C4-2B (cell line): ENCODE measurements around the gene SMARCA5.

Source experiments
- H3K27ac ChIP-seq: fragments of 450-650 bp; 2 replicates; pipeline ENCODE4 v1.5.1; 2017
- ZFX ChIP-seq: fragments of 450-650 bp; IDR thresholded peaks from 2 replicates; pipeline ENCODE4 v1.6.1; 2017
- TF ChIP-seq, protein P1 (sequence below): fragments of 450-650 bp; conservative IDR thresholded peaks from 2 replicates; pipeline ENCODE4 v1.5.1; 2017; ENCODE audit warnings: mild to moderate bottlenecking

The SMARCA5 gene

DNA sequence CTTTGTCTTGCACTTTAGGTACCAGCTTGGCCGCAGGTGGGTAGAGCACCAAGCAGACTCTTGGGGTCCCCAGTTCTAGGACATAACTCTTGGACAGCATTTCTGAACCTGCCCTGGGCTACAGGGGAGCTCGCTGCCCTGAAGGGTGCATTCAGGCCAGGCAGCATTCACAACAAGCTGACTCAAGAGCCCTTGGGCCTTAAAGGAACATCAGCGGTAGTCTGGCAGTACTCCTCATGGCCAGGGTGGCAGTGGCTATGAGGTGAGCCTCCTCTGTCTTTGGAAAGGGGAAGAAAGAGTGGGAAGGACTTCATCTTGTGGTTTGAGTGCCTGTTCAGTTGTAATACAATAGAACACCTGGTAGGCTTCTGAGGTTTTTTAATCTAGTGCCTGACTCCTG lies 24.8 kb upstream of the SMARCA5 start:
- H3K27ac ChIP-seq = no peak overlapping the region
- TF ChIP-seq ZFX = no peak
- TF ChIP-seq, protein P1, sequence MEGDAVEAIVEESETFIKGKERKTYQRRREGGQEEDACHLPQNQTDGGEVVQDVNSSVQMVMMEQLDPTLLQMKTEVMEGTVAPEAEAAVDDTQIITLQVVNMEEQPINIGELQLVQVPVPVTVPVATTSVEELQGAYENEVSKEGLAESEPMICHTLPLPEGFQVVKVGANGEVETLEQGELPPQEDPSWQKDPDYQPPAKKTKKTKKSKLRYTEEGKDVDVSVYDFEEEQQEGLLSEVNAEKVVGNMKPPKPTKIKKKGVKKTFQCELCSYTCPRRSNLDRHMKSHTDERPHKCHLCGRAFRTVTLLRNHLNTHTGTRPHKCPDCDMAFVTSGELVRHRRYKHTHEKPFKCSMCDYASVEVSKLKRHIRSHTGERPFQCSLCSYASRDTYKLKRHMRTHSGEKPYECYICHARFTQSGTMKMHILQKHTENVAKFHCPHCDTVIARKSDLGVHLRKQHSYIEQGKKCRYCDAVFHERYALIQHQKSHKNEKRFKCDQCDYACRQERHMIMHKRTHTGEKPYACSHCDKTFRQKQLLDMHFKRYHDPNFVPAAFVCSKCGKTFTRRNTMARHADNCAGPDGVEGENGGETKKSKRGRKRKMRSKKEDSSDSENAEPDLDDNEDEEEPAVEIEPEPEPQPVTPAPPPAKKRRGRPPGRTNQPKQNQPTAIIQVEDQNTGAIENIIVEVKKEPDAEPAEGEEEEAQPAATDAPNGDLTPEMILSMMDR = no peak

DNA sequence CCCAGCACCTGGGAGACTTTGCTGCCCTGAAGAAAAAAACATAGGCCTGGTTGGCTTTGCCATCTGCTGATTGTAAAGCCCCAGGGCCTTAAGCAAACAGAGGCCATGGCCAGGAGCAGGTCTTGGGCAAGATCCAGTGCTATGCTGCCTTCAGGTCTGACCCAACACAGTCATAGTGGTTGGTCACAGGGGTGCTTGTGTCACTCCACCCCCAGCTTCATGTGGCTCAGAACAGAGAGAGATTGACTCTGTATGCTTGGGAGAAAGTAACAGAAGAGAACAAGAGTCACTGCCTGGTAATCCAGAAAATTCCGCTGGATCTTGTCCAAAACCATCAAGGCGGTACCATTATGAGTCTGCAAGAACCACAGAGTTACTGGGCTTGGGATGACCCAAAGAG lies 24.4 kb upstream of the SMARCA5 start:
- H3K27ac ChIP-seq = no peak overlapping the region
- TF ChIP-seq, protein P1 = no peak
- TF ChIP-seq ZFX = no peak

DNA sequence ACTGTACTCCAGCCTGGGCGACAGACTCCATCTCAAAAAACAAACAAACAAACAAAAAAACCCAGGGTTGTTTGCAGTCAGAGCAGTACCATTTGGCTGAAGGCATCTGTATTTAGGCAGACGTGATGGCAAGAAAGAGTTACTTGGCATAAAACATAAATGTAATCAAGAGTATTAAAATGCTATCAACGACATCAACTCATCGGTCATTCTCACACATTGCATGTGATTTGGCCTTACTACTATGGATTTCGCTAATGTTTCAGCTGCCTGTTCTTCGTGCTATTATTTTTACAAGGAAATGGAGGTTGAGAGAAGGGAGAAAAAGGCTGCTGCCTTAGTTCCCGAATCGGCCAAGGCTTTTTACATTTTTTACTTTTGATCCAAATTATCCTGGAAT lies 15.5 kb upstream of the SMARCA5 start:
- H3K27ac ChIP-seq = no peak overlapping the region
- TF ChIP-seq, protein P1 = no peak
- no peak for TF ChIP-seq ZFX

DNA sequence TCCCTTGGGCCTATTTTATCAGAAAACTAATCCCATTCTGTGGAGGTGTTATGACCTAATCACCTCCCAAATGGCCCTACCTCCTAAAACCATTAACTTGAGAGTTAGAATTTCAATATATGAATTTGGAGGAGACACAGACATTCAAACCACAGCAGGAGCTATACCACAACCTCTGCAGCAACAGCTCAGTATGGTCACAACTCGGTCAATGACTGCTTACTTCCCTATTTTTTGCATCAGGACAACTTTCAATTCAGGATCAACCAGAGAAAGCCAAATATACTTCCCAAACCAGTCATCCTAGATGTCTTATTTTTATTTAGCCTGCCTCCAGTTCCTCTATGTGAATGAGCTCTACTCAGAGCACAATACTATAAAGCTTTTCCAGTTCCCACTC lies 11.3 kb upstream of the SMARCA5 start:
- no peak overlapping the region for H3K27ac ChIP-seq
- no peak for TF ChIP-seq ZFX
- TF ChIP-seq, protein P1 = no peak

DNA sequence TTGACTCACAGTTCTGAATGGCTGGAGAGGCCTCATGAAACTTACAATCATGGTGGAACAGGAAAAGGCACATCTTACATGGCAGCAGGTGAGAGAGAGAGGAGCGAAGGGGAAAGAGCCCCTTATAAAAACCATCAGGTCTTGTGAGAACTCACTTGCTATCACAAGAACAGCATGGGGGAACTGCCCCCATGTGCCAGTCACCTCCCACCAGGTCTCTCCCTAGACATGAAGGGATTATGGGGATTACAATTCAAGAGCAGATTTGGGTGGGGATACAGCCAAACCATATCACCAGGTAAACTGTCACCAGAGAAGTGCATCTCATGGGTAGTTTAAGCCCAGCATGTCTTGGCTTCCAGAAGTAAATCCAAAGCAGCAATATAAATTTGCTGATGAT lies 7.5 kb upstream of the SMARCA5 start:
- no peak overlapping the region for H3K27ac ChIP-seq
- TF ChIP-seq ZFX = no peak
- TF ChIP-seq, protein P1 = no peak

DNA sequence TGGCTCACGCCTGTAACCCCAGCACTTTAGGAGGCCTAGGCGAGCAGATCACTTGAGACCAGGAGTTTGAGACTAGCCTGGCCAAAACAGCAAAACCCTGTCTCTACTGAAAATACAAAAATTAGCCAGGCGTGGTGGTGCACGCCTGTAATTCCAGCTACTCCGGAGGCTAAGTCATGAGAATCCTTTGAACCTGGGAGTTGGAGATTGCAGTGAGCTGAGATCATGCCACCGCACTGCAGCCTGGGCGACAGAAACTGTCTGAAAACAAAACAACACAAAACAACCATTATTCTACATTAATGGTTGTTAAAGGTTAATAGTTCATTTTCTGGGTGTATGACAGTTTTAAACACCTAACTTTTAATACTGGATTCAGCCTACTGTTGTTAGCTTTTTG lies 1.6 kb upstream of the SMARCA5 start:
- TF ChIP-seq ZFX = no peak
- TF ChIP-seq, protein P1 = no peak
- H3K27ac ChIP-seq = no peak overlapping the region

DNA sequence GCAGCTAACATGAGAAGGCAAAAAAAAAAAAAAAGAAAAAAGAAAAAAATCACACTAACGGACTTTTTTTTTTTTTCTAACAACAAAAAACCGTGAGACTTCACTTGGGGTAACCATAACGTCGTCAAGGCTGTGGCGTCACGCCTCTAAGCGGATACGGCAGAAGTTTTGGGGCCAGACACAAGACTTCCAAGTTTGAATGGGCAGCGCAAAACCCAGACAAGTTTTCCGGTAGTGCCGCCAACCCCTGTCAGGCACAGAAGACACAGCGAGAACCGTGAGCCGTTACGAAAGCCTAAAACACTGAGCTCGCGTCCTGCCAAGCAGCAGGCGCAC lies 556 bp upstream of the SMARCA5 start:
- TF ChIP-seq, protein P1 = no peak
- TF ChIP-seq ZFX = no peak
- peak overlapping the region; percentile 94 for H3K27ac ChIP-seq
